Muscle layer of colon (tissue), 2 donors: Measurements from ENCODE around the gene IL1RAPL1.

Source experiments
- H3K27ac ChIP-seq: one replicate; pipeline ENCODE4 v1.7.0; 2013; ENCODE audit warnings: low read depth, mild to moderate bottlenecking, low read length, moderate library complexity
- H3K27me3 ChIP-seq, 2 donors: one replicate each; pipeline ENCODE4 v1.7.0; 2013; ENCODE audit warnings: low read length in 2 of 2, mild to moderate bottlenecking in 2 of 2; ENCODE audit not compliant: insufficient read depth in 2 of 2, control insufficient read depth in 1 of 2
- H3K36me3 ChIP-seq: one replicate; pipeline ENCODE4 v1.7.0; 2013; ENCODE audit warnings: mild to moderate bottlenecking, low read length; ENCODE audit not compliant: insufficient read depth
- H3K4me1 ChIP-seq: one replicate; pipeline ENCODE4 v1.7.0; 2013; ENCODE audit warnings: mild to moderate bottlenecking, low read length; ENCODE audit not compliant: insufficient read depth
- H3K4me3 ChIP-seq, 2 donors: one replicate each; pipeline ENCODE4 v1.7.0; 2013; ENCODE audit warnings: low read length in 2 of 2, low read depth in 1 of 2, mild to moderate bottlenecking in 1 of 2, moderate library complexity in 1 of 2
- H3K9ac ChIP-seq: one replicate; pipeline ENCODE4 v1.7.0; 2013; ENCODE audit warnings: low read length
- H3K9me3 ChIP-seq: one replicate; pipeline ENCODE4 v1.7.0; 2013; ENCODE audit warnings: mild to moderate bottlenecking, low read length
- donor health status: abdominal sarcoma.
- donor health status: Adenocarcinoma of cecum.

The IL1RAPL1 gene

GRCh38 chrX:29531336-29531735, 944.1 kb downstream of the IL1RAPL1 start:
- Histone ChIP-seq H3K9me3 (no peaks in the 10 kb centered on the region), H3K27ac (no peak overlapping the region), H3K4me1 (no peaks in the 10 kb centered on the region), H3K36me3 (no peaks in the 10 kb centered on the region), H3K27me3 (no peaks in the 10 kb centered on the region), H3K4me3 (no peak overlapping the region), H3K9ac (no peak overlapping the region)

DNA sequence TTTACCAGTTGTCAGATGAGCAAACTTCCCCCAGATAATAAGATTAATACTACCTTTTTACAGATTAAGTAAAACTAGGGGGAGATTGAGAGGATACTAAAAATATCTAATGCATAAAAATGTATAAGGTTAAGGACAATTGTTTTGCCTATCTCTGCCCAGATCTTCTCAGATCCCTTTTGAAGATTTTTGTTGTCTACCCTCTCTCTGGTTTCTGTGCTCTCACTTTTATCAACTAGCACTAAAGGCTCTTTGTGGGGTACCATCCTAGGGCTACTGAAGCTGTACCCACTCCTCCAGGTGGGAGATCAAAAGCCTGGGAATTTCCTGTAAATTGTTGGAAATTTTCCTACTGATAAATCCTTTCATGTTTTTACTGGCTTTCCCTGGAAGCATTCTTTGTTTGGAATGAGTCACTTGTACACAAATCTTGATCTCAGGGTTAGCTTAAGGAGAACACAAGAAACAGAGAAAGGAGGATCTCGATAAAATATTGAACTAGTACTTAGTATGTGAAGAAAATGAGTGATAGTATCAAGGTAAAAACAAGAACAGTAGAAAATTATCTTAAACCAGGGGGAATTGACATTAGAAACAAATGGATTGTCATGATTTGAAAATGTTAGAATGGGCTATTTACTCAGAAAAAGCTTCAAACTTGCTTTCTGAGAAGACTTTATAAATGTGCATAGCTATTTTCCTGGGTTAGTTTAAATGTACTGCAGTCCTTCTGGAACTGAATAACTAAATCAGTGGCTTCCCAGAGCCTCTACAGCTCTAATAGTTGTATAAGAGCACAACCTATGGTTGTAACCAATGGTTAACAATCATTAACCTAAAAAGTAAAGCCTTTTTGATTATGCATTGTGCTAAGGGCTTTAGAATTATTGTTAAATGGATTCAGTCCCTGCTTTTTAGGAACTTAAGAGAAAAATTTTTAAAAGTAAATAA, 948.2 kb downstream of the IL1RAPL1 start:
- no peak overlapping the region for H3K4me3 ChIP-seq
- no peak overlapping the region for H3K9ac ChIP-seq
- no peaks in the 10 kb centered on the region for H3K4me1 ChIP-seq
- H3K27me3 ChIP-seq: no peaks in the 10 kb centered on the region
- H3K27ac ChIP-seq: no peak overlapping the region
- H3K9me3 ChIP-seq: no peaks in the 10 kb centered on the region
- no peaks in the 10 kb centered on the region for H3K36me3 ChIP-seq

DNA sequence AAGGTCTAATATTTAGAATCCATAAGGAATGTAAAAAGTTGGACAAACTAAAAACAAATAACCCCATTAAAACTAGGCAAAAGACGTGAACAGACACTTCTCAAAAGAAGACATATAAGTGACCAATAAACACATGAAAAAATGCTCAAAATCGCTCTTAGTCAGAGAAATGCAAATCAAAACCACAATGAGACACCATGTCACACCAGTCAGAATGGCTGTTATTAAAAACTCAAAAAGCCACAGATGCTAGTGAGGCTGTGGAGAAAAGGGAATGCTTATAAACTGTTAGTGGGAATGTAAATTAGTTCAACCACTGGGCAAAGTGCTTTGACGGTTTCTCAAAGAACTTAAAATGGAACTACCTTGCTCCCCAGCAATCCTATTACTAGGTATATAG, 953.8 kb downstream of the IL1RAPL1 start:
- Histone ChIP-seq H3K4me3 (no peak overlapping the region), H3K27me3 (no peaks in the 10 kb centered on the region), H3K36me3 (no peaks in the 10 kb centered on the region)

DNA sequence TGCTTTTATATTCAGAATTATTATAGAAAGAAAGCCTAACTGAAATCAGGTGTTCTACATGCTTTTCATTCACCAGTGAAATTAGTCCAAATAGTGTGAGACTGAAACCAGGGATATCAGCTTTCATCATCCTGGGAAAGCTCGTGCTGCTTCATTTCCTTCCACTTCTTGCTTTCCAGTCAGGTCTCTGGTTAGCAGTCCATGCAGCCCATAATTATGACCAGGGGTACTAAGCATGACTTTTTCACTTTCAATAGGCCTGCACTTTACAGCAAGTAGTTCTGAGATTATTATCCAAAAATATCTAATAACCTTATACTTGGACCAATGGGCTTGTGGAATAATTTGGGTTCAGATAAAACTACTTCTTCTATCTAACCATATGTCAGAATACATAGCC, 954.9 kb downstream of the IL1RAPL1 start:
- Histone ChIP-seq H3K36me3 (no peaks in the 10 kb centered on the region), H3K27me3 (no peaks in the 10 kb centered on the region), H3K27ac (no peak overlapping the region), H3K9me3 (no peaks in the 10 kb centered on the region), H3K4me1 (no peaks in the 10 kb centered on the region), H3K4me3 (no peak overlapping the region), H3K9ac (no peak overlapping the region)

More for the DNA sequence above, 953.8 kb downstream of the IL1RAPL1 start:
- Histone ChIP-seq H3K4me1 (no peaks in the 10 kb centered on the region), H3K9ac (no peak overlapping the region), H3K9me3 (no peaks in the 10 kb centered on the region), H3K27ac (no peak overlapping the region)

- H3K4me3 ChIP-seq: no peak overlapping the region
- no peaks in the 10 kb centered on the region for H3K9me3 ChIP-seq
- H3K9ac ChIP-seq: no peak overlapping the region
- no peak overlapping the region for H3K27ac ChIP-seq
- H3K27me3 ChIP-seq: no peaks in the 10 kb centered on the region
- H3K4me1 ChIP-seq: no peaks in the 10 kb centered on the region
- H3K36me3 ChIP-seq: no peaks in the 10 kb centered on the region
Measured at GRCh38 chrX:29545878-29546277, 958.6 kb downstream of the IL1RAPL1 start.

DNA sequence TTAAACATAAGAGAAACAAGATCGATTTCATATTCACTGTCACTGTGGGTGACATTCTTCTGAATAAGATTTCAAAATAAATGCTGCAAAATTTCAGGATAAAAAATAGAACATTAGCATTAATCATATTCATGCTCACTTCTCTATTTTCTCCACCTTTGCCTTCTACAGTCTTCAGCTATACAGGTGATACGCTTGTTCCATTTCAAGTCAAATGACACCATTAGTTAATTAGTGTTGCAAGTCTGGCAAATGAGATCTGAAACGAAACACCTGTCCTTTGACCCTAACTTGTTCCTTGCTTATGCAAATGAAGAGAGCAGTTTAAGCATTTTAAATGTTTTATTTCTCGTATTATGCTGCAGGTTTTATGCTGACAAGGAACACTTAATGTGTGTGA, 960.6 kb downstream of the IL1RAPL1 start:
- Histone ChIP-seq H3K36me3 (no peaks in the 10 kb centered on the region), H3K4me1 (no peaks in the 10 kb centered on the region), H3K4me3 (no peak overlapping the region), H3K27me3 (no peaks in the 10 kb centered on the region), H3K9ac (no peak overlapping the region), H3K9me3 (no peaks in the 10 kb centered on the region), H3K27ac (no peak overlapping the region)

DNA sequence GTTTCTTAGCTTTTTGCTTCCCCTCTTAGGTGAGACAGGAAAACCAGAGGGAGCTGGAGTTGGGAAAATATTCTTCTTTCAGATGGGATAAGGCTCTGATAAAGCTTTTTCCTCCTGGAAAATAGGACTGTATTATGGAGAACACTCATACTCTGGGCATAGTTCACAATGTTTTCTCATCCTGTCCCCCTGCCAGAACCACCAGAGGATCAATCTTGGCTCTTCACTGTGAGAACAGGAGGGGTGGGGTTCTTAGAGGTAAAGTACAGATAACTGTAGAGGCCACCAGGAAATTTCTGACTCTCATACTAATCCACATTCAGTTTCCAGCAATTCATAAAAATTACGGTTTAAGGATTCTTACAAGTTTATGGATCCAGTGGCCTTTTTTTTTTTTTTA, 966.3 kb downstream of the IL1RAPL1 start:
- no peaks in the 10 kb centered on the region for H3K27me3 ChIP-seq

DNA sequence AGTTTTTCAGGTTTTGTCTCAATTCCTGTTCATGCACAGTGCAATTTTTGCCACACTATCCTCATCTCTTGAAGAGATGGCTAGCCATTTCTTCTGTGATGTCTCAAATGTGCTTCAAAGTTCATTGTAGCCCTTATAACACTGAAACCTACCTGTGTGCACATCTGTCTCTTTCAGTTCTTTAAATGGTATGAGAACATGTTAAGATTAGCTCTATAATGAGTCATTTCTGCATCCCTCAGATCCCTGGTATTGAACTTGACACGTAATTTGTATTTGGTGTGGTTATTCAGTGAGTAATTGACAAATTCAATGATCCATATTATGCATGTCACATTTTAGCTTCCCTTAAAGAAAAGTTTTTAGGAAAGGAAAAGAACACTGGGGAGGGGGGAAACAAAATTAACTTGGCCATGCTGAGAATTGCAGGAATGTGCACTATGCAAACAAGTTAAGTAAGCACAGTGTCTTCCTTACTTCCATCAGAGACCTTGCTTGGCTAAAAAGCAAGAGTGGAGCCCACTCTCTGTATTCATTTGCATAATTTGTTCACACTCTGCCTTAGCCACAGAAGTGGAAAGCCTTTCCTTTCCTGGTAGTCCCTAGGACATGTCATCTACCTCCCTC, 968.3 kb downstream of the IL1RAPL1 start:
- H3K27ac ChIP-seq: no peak overlapping the region
- H3K4me1 ChIP-seq: no peaks in the 10 kb centered on the region
- H3K9me3 ChIP-seq: no peaks in the 10 kb centered on the region
- no peaks in the 10 kb centered on the region for H3K27me3 ChIP-seq
- no peaks in the 10 kb centered on the region for H3K36me3 ChIP-seq
- no peak overlapping the region for H3K9ac ChIP-seq
- H3K4me3 ChIP-seq: no peak overlapping the region

More for the DNA sequence above, 966.3 kb downstream of the IL1RAPL1 start:
- H3K9ac ChIP-seq: no peak overlapping the region
- no peak overlapping the region for H3K27ac ChIP-seq
- no peak overlapping the region for H3K4me3 ChIP-seq
- H3K9me3 ChIP-seq: no peaks in the 10 kb centered on the region
- H3K36me3 ChIP-seq: no peaks in the 10 kb centered on the region
- no peaks in the 10 kb centered on the region for H3K4me1 ChIP-seq

- H3K9ac ChIP-seq: no peak overlapping the region
- no peaks in the 10 kb centered on the region for H3K4me1 ChIP-seq
- no peaks in the 10 kb centered on the region for H3K36me3 ChIP-seq
- H3K4me3 ChIP-seq: no peak overlapping the region
- H3K27me3 ChIP-seq: no peaks in the 10 kb centered on the region
- H3K9me3 ChIP-seq: no peaks in the 10 kb centered on the region
- H3K27ac ChIP-seq: no peak overlapping the region
Measured at GRCh38 chrX:29560065-29560464, 972.8 kb downstream of the IL1RAPL1 start.

GRCh38 chrX:29561417-29561816, 974.2 kb downstream of the IL1RAPL1 start:
- no peaks in the 10 kb centered on the region for H3K4me1 ChIP-seq
- no peak overlapping the region for H3K27ac ChIP-seq
- H3K9ac ChIP-seq: no peak overlapping the region
- H3K9me3 ChIP-seq: no peaks in the 10 kb centered on the region
- H3K27me3 ChIP-seq: no peaks in the 10 kb centered on the region
- no peaks in the 10 kb centered on the region for H3K36me3 ChIP-seq
- no peak overlapping the region for H3K4me3 ChIP-seq

DNA sequence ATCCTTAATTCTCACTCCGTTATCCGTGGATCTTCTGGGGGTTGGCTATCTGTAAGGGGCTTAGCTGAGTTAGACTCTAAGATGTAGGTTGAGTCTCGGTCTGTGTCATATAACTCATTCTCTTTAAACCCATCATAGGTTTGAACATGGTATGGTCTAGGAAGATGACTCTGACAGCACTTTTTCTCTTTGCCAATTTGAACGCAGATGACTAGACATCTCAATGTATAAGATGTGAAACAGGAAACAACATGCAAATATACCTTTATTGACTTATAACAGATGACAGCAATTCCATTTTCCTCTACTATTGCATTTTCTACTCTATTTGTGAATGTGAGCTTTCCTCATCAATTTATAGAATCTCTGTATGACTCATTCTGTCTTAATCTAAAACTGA, 993.3 kb downstream of the IL1RAPL1 start:
- Histone ChIP-seq H3K9me3 (no peaks in the 10 kb centered on the region), H3K4me1 (no peaks in the 10 kb centered on the region), H3K9ac (no peak overlapping the region), H3K4me3 (no peak overlapping the region), H3K27ac (no peak overlapping the region), H3K36me3 (no peaks in the 10 kb centered on the region), H3K27me3 (no peaks in the 10 kb centered on the region)
